Measurements from ENCODE around the gene FBXW2.

The FBXW2 gene

DNA sequence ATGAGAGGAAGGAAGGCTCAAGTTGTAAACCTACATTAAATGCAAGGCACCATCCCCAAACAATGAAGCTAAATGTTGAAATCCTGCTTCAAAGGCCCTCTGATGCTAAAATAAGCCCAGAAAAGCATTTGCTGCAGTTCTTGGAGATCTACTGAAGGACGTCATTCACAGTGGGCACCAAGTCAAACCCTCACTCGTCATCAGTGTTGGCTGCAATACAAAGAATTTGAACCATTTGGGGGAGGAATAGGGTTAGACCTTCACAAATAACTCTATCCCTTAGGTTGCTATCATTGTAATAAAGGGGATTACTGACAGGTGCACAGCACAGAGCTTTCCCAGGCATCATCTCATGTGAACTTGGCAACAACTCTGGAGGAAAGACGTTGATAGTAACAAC, 69.7 kb downstream of the FBXW2 start:
- DNase-seq (ENCODE audit: low read depth) = no peak
- no peak overlapping the region for H3K4me3 ChIP-seq (ENCODE audit: control insufficient read depth, low read depth, low read length)
- TF ChIP-seq, protein P1, sequence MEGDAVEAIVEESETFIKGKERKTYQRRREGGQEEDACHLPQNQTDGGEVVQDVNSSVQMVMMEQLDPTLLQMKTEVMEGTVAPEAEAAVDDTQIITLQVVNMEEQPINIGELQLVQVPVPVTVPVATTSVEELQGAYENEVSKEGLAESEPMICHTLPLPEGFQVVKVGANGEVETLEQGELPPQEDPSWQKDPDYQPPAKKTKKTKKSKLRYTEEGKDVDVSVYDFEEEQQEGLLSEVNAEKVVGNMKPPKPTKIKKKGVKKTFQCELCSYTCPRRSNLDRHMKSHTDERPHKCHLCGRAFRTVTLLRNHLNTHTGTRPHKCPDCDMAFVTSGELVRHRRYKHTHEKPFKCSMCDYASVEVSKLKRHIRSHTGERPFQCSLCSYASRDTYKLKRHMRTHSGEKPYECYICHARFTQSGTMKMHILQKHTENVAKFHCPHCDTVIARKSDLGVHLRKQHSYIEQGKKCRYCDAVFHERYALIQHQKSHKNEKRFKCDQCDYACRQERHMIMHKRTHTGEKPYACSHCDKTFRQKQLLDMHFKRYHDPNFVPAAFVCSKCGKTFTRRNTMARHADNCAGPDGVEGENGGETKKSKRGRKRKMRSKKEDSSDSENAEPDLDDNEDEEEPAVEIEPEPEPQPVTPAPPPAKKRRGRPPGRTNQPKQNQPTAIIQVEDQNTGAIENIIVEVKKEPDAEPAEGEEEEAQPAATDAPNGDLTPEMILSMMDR (IDR thresholded peaks at IDR 0.05; ENCODE audit: control insufficient read depth, insufficient read depth, low read depth, low read length, missing control alignments) = no peak

- H3K4me3 ChIP-seq (ENCODE audit: control insufficient read depth, low read depth, low read length) = no peak overlapping the region
- TF ChIP-seq, protein P1 (IDR thresholded peaks at IDR 0.05; ENCODE audit: control insufficient read depth, insufficient read depth, low read depth, low read length, missing control alignments) = no peak
- DNase-seq (ENCODE audit: low read depth) = no peak
These were observed 72.8 kb downstream of the FBXW2 start for GRCh38 chr9:120720404-120720803.

DNA sequence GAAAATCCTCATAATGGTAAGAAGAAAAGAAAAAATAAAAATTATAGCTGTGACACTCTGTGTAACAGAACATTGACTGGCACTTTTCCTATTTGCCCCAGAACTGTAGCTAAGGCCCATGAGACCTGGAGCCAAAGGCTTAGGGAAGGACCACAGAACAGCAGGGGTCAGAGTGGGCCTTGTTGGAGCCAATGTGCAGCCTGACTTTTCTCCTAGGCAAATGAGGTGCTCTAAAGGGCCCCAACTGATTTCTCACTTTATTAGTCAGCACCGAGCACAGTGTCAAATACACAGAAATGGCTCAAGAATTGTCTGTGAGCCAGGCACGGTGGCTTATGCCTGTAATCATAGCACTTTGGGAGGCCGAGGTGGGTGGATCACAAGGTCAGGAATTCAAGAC, 74.9 kb downstream of the FBXW2 start:
- no peak for DNase-seq (ENCODE audit: low read depth)
- TF ChIP-seq, protein P1 (IDR thresholded peaks at IDR 0.05; ENCODE audit: control insufficient read depth, insufficient read depth, low read depth, low read length, missing control alignments) = no peak
- no peak overlapping the region for H3K4me3 ChIP-seq (ENCODE audit: control insufficient read depth, low read depth, low read length)

GRCh38 chr9:120717176-120717575, 76.0 kb downstream of the FBXW2 start:
- H3K4me3 ChIP-seq (ENCODE audit: control insufficient read depth, low read depth, low read length) = no peak overlapping the region
- DNase-seq (ENCODE audit: low read depth) = no peak
- TF ChIP-seq, protein P1 (IDR thresholded peaks at IDR 0.05; ENCODE audit: control insufficient read depth, insufficient read depth, low read depth, low read length, missing control alignments) = no peak

DNA sequence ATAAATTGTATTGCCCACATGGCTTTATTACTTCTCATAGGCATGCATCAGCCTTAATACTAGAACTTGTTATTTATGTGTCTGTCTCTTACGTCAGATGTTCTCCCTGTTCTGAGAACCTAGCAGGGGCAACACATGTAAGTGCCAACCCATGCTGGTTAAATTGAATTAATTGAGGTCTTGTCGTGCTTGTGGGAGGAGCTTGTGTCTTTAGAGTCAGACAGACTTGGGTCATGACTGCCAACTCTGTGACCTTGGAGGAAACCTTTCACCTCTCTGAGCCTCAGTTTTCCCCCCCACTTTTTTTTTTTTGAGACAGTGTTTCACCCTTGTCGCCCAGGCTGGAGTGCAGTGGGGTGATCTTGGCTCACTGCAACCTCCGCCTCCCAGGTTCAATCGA, 76.7 kb downstream of the FBXW2 start:
- no peak overlapping the region for H3K4me3 ChIP-seq (ENCODE audit: control insufficient read depth, low read depth, low read length)
- TF ChIP-seq, protein P1 (IDR thresholded peaks at IDR 0.05; ENCODE audit: control insufficient read depth, insufficient read depth, low read depth, low read length, missing control alignments) = no peak
- no peak for DNase-seq (ENCODE audit: low read depth)

DNA sequence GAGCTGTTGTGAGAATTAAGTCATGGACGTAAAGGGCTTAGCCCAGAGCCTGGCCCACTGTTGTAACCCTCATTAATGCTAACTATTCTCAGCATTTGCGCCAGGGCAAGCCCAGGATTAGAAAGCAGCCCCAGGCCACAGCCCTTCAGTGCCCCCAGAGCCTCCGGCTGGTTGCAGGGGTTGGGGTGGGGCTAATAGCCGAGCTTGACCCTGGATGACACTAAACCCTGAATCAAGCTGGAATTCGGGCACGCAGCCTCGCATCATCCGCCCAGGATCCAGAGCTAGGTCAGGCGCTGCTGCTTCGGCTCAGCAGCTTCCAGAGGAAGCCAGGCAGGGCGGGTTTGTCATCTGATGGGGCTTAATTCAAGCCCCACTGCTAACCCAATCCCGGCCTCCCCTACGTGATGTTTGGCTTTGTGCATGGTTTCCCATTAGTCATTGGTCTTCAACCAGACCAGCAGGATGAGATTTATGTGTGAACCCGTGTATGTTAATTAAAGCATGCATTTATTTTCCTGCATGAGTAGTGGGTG, 77.8 kb downstream of the FBXW2 start:
- TF ChIP-seq, protein P1 (IDR thresholded peaks at IDR 0.05; ENCODE audit: control insufficient read depth, insufficient read depth, low read depth, low read length, missing control alignments) = no peak
- DNase-seq (ENCODE audit: low read depth) = no peak
- H3K4me3 ChIP-seq (ENCODE audit: control insufficient read depth, low read depth, low read length) = peak overlapping the region; percentile 49

All from AG09309 (cell line).